K562 (cell line): Measurements from ENCODE around the gene TSPAN15. TPM values are rescaled to one million over a fixed set of nuclear protein-coding genes. Genes with fewer than 3 reads are reported as not detected.

ENCODE experiments used
- ARHGAP35 ChIP-seq: fragments of 450-650 bp; IDR thresholded peaks from 2 replicates; pipeline ENCODE4 v1.6.1; 2018; ENCODE audit not compliant: partially characterized antibody
- ARID4B ChIP-seq: sonication (generic); formaldehyde crosslinking; IDR thresholded peaks from 2 replicates; pipeline ENCODE4 v1.8.0; 2022; ENCODE audit warnings: mild to moderate bottlenecking, missing genetic modification reagents
- CBX3 ChIP-seq, 2 experiments: IDR thresholded peaks; 1 replicate in 1 of 2; 2 replicates in 1 of 2; pipeline ENCODE4 v1.6.1; 2012; ENCODE audit warnings: inconsistent platforms in 2 of 2, low read length in 2 of 2, borderline replicate concordance in 1 of 2, control low read depth in 1 of 2
- ETS1 ChIP-seq: conservative IDR thresholded peaks from 2 replicates; pipeline ENCODE4 v1.6.1; 2011; ENCODE audit warnings: low read depth, mild to moderate bottlenecking, low read length; ENCODE audit not compliant: control insufficient read depth
- GABPA ChIP-seq: fragments of 200-800 bp; sonication (Bioruptor generic); conservative IDR thresholded peaks from 2 replicates; pipeline ENCODE4 v1.6.1; 2016; ENCODE audit warnings: low read depth, missing genetic modification characterization, missing compliant biosample characterization
- MITF ChIP-seq: IDR thresholded peaks from 2 replicates; pipeline ENCODE4 v1.6.1; 2014; ENCODE audit warnings: antibody characterized with exemption
- MYC ChIP-seq, 2 experiments: fragments of 250-450 bp in 1 of 2; sonication (Bioruptor Pico) in 1 of 2; IDR thresholded peaks; 2 replicates each; pipeline versions ENCODE4 v1.5.1 to v1.6.1; 2012 to 2021; ENCODE audit warnings: low read depth in 2 of 2, borderline replicate concordance in 1 of 2, improper control_type of control experiment in 1 of 2, low read length in 1 of 2, mild to moderate bottlenecking in 1 of 2, moderate library complexity in 1 of 2
- SIN3A ChIP-seq, 2 experiments: fragments of 150-350 bp in 1 of 2; IDR thresholded peaks; 2 replicates each; pipeline ENCODE4 v1.6.1; 2011 to 2016; ENCODE audit warnings: borderline replicate concordance in 2 of 2, low read depth in 2 of 2, low read length in 2 of 2, mild to moderate bottlenecking in 2 of 2, moderate library complexity in 2 of 2; ENCODE audit not compliant: control insufficient read depth in 1 of 2
- SMAD3 ChIP-seq: fragments of 450-650 bp; formaldehyde crosslinking; conservative IDR thresholded peaks from 2 replicates; pipeline ENCODE4 v1.4.0; 2020; ENCODE audit warnings: mild to moderate bottlenecking
- SMAD4 ChIP-seq: fragments of 250-450 bp; sonication (Bioruptor Pico); conservative IDR thresholded peaks from 2 replicates; pipeline ENCODE4 v1.8.0; 2021; ENCODE audit warnings: inconsistent platforms, mild to moderate bottlenecking, moderate library complexity
- SMARCE1 ChIP-seq: fragments of 450-650 bp; IDR thresholded peaks from 2 replicates; pipeline ENCODE4 v1.7.1; 2016; ENCODE audit warnings: mild to moderate bottlenecking
- UBTF ChIP-seq, 2 experiments: IDR thresholded peaks; 2 replicates each; pipeline ENCODE4 v1.6.1; 2012; ENCODE audit warnings: improper control_type of control experiment in 2 of 2, low read depth in 2 of 2, low read length in 2 of 2, borderline replicate concordance in 1 of 2
- ZBTB17 ChIP-seq: fragments of 450-650 bp; formaldehyde crosslinking; IDR thresholded peaks from 2 replicates; pipeline ENCODE4 v1.4.0; 2020; ENCODE audit warnings: mild to moderate bottlenecking
- ZNF253 ChIP-seq: fragments of 250-450 bp; sonication (Bioruptor Pico); conservative IDR thresholded peaks from 2 replicates; pipeline ENCODE4 v1.6.1; 2021; ENCODE audit warnings: mild to moderate bottlenecking
- ZNF79 ChIP-seq: fragments of 250-450 bp; sonication (Bioruptor Pico); IDR thresholded peaks from 2 replicates; pipeline ENCODE4 v1.4.0; 2020; ENCODE audit warnings: low read depth, mild to moderate bottlenecking, moderate library complexity
- polyA plus RNA-seq, 8 experiments: library from polyadenylated mRNA; depleted of rRNA in 4 of 8; stranded (reverse) in 5 of 8; unstranded in 3 of 8; fragments of >200 nt; fragmentation: Nextera tagmentation in 2 of 8; fragmentation: Illumina TruSeq in 1 of 8; extraction: Ambion mirVana in 2 of 8; extraction: Trizol in 1 of 8; gene quantifications; 2 replicates each; pipeline versions ENCODE4 v1.2.1 to v1.2.3, GENCODE V29; 2011 to 2014; ENCODE audit warnings: inconsistent platforms in 1 of 8, missing spikeins in 1 of 8
- total RNA-seq, 7 experiments: library from RNA; depleted of rRNA in 6 of 7; stranded (reverse); fragments of >200 nt in 6 of 7; fragmentation: Illumina TruSeq in 2 of 7; extraction: Trizol in 2 of 7; gene quantifications; 2 replicates each; pipeline versions ENCODE4 v1.2.1 to v1.2.3, GENCODE V29; 2011 to 2021; ENCODE audit warnings: low replicate concordance in 1 of 7

The TSPAN15 gene
- total and polyA plus RNA-seq, 9 of the 15 experiments (the other 6 are each of a cell fraction or from before 2014, with no cell fraction given) = 0.33 to 1.0 (median 0.45) TPM; not detected in 2

DNA sequence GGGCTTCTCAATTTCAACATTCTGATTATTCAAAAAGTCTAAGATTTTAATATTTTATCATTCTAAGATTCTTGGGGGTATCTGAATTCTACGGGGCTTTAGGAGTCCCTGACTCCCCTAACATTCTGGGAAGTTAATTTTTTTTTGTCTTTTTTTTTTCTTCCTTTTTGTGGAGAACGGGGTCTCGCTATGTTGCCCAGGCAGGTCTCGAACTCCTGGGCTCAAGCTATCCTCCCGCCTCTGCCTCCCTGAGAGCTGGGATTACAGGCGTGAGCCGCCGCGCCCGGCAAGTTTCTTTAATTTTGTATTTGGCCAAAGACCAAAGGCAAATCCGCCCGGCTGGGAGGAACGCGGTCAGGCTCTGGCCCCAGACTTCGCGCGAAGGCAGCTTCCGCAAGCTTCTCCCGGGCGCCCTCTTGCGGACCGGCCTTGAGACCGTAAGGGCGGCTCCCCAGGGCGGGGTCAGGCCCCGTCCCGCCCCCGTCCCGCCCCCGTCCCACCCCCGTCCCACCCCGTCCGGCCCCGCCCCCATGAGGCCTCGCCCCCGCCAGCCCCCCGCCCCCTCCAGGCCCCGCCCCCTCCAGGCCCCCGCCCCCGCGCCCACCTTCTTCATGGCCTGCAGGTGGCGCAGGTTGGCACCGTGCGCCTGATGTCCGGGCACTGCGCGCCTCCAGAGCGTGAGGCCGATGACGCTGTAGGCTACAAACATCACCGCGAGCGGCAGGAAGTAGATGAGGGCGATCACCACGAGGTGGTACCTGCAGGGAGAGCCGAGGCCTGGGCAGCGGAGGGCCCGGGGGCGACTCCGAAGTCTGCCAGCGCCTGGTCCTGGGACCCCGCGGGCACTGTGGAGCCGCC is 42.7 kb upstream of the TSPAN15 start (continued):
- TF ChIP-seq SIN3A (IDR thresholded peaks at IDR 0.05; ENCODE audit: borderline replicate concordance in 2 of 2, control insufficient read depth in 1 of 2, low read depth in 2 of 2, low read length in 2 of 2) = peak in 1 of 2 experiments; percentile 57; a peak in 1 of 4 replicates
- TF ChIP-seq ETS1 = no peak
- TF ChIP-seq ZBTB17 = no peak
- peak; percentile 11; the same call in 1 of the 2 replicates for TF ChIP-seq MITF
- no peak for TF ChIP-seq ZNF253 (CRISPR knock-in tag)
- peak in 1 of 2 experiments; percentile 62; a peak in 1 of 4 replicates for TF ChIP-seq UBTF (IDR thresholded peaks at IDR 0.05; ENCODE audit: borderline replicate concordance in 1 of 2, low read depth in 2 of 2, low read length in 2 of 2)
- TF ChIP-seq ARHGAP35 = no peak
- TF ChIP-seq GABPA (tag) = peak; percentile 49; the same call in 1 of the 2 replicates
- TF ChIP-seq MYC (IDR thresholded peaks at IDR 0.05; ENCODE audit: low read depth, low read length) = peak; percentile 48
- TF ChIP-seq MYC (CRISPR knock-in tag; IDR thresholded peaks at IDR 0.05; ENCODE audit: borderline replicate concordance, low read depth) = no peak
- no peak for TF ChIP-seq ARID4B (CRISPR knock-in tag)
- no peak for TF ChIP-seq ZNF79 (CRISPR knock-in tag)
- TF ChIP-seq CBX3 (IDR thresholded peaks at IDR 0.05; ENCODE audit: borderline replicate concordance in 1 of 2, low read length in 2 of 2) = peak in 1 of 2 experiments; percentile 94; a peak in 2 of 3 replicates
- peak; percentile 30 for TF ChIP-seq SMAD4 (CRISPR knock-in tag)
- TF ChIP-seq SMARCE1 = peak; percentile 54
- no peak for TF ChIP-seq SMAD3 (CRISPR knock-in tag)
